ENCODE data around the gene ELMO1. TPM values are rescaled to one million over a fixed set of nuclear protein-coding genes. Genes with fewer than 3 reads are reported as not detected.

The ELMO1 gene
- total RNA-seq, 2 donors from 2014 or later: 160 to 169 TPM

DNA sequence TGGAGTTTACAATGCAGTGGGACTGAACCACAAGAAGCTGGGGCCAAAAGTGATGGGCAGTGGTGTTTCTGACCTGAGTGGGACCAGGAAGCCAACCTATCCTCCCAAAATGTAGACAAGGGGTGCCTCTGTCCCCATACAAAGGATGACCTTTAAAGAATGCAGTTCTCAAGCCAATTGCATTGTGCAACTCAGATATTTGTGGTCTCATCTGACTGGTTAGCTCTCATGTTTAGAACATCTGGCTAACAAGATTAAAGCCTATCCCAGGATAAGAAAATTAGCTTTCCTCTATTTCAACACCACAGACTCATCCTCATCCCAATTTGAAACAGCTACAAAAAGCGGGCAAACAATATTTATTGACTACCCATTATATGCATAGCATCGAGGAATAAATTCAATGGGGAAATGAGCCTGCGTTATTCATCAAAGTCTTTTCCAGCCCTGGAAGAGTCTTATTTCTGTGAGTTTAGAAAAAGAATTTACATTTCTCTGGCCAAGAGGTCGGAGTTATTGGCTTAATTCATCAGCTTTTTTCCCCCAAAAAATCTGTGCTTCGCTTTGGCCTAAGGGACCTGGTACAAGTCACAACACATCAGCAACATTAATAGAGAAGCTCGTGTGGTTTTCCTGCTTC is 26.7 kb downstream of the ELMO1 start:
- H3K9me3 ChIP-seq (ENCODE audit: control insufficient read depth, low read length, poor library complexity, severe bottlenecking): no peaks in the 10 kb centered on the region
- Mint-ChIP-seq H3K36me3 (ENCODE audit: low read depth) (peaks cover 2% of the 10 kb centered on the region), H3K27me3 (no peaks in the 10 kb centered on the region), H3K4me3 (no peak overlapping the region), H3K27ac (peak overlapping the region; percentile 91), H3K4me1 (peaks cover 35% of the 10 kb centered on the region)
- no peak for ATAC-seq
- DNase-seq: no peak

DNA sequence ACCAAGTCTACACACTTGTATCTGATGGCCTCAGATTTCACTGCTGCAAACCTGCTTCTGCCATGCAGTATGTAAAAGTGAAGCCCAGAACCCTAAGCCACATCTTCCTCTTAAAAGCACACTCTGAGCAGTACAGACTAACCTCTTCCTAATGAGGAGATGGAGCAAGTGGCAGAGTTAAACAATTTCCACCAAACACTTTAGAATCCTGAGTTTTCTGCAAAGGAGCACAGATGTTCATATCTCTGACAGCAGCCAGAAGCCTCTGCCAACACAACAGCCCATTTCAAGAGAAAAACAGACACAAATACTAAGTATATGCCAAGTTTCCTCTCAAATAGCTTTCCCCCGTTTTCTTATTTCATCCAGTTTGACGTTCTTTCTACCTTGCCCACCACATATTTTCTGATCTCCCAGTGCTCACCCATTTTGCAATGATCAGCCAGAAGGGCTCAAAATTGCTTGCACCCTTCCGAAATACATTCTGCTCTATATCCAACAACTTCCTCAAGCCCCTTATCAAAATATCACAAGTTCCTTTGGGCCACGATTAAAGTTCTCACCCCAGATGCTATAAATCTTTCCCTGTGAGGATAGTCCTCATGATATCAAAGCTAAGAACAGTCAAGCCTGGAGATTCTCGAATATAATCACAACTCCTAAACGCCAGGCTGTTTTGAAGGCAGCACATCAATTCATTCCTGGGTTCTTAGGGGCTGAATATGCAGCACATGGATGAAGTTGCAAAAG is 27.5 kb downstream of the ELMO1 start:
- Mint-ChIP-seq H3K27me3 (no peaks in the 10 kb centered on the region), H3K36me3 (ENCODE audit: low read depth) (peaks cover 2% of the 10 kb centered on the region), H3K4me1 (peaks cover 34% of the 10 kb centered on the region), H3K4me3 (no peak overlapping the region), H3K27ac (peak overlapping the region; percentile 91)
- DNase-seq (no peak), ATAC-seq (no peak)
- H3K9me3 ChIP-seq (ENCODE audit: control insufficient read depth, low read length, poor library complexity, severe bottlenecking): no peaks in the 10 kb centered on the region

DNA sequence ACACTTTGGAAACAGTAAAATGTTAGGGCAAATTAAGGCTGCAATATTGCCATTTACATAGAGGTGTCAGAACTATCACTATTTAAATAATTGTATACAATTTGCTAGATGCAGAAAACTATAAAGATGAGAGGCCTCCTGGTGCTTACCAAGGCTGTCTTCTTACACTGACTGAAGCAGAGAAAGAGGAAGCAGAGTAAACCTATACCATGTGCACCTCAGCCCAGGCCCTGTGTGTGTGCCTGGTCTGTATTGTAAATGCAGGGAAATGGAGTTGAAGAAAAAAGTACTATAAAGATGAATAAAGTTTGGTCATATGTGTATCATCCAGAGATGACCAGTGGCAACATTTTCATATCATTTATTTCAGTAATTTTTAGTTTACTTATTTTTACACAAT is 29.2 kb downstream of the ELMO1 start:
- H3K27ac Mint-ChIP-seq: peak overlapping the region; percentile 72
- DNase-seq (no peak), ATAC-seq (no peak)
- no peaks in the 10 kb centered on the region for H3K27me3 Mint-ChIP-seq
- H3K4me1 Mint-ChIP-seq: peaks cover 34% of the 10 kb centered on the region
- no peaks in the 10 kb centered on the region for H3K9me3 ChIP-seq (ENCODE audit: control insufficient read depth, low read length, poor library complexity, severe bottlenecking)
- peak overlapping the region; percentile 28 for H3K4me3 Mint-ChIP-seq
- H3K36me3 Mint-ChIP-seq (ENCODE audit: low read depth): peaks cover 2% of the 10 kb centered on the region

DNA sequence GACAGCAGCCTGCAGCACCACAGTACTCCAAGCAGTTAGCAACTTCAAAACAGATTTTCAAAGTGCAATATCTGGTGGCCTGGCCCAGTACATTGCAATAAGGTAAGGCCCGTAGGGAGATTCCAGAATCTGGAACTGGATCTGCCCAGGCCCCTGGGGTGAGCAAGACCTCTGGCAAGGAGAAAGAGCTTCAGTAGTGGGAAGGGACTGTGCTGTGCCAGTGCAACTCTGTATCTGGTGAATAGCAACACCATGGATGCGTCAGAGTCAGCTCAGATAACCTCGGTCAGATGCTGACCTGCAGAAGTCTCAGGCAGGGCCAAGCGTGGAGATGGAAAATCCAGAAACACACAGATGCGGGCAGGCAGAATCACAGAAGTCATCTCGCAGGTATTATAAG is 30.3 kb downstream of the ELMO1 start:
- H3K36me3 Mint-ChIP-seq (ENCODE audit: low read depth): peaks cover 2% of the 10 kb centered on the region

DNA sequence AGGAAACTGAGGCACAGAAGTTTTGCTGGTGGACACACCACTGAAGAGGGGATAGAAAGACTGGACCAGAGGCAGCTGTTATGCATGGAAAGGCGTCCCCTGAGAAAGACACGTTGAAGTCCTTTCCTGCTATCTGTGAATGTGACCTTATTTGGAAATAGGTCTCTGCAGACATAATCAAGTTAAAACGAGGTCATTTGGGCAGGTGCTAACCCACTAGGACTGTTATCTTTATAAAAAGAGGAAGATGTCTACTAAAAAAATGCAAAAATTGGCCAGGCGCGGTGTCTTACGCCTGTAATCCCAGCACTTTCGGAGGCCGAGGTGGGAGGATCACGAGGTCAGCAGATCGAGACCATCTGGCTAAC is 31.6 kb downstream of the ELMO1 start:
- ATAC-seq (peak; percentile 48), DNase-seq (no peak)
- peaks cover 2% of the 10 kb centered on the region for H3K36me3 Mint-ChIP-seq (ENCODE audit: low read depth)
- no peaks in the 10 kb centered on the region for H3K9me3 ChIP-seq (ENCODE audit: control insufficient read depth, low read length, poor library complexity, severe bottlenecking)
- no peaks in the 10 kb centered on the region for H3K27me3 Mint-ChIP-seq
- H3K4me3 Mint-ChIP-seq: peak overlapping the region; percentile 58
- H3K4me1 Mint-ChIP-seq: peaks cover 33% of the 10 kb centered on the region
- peak overlapping the region; percentile 46 for H3K27ac Mint-ChIP-seq

More for the DNA sequence above, 30.3 kb downstream of the ELMO1 start:
- H3K4me1 Mint-ChIP-seq: peaks cover 31% of the 10 kb centered on the region
- DNase-seq: no peak
- peak overlapping the region; percentile 72 for H3K27ac Mint-ChIP-seq
- no peaks in the 10 kb centered on the region for H3K27me3 Mint-ChIP-seq
- ATAC-seq: peak; percentile 20
- peak overlapping the region; percentile 47 for H3K4me3 Mint-ChIP-seq
- H3K9me3 ChIP-seq (ENCODE audit: control insufficient read depth, low read length, poor library complexity, severe bottlenecking): no peaks in the 10 kb centered on the region

DNA sequence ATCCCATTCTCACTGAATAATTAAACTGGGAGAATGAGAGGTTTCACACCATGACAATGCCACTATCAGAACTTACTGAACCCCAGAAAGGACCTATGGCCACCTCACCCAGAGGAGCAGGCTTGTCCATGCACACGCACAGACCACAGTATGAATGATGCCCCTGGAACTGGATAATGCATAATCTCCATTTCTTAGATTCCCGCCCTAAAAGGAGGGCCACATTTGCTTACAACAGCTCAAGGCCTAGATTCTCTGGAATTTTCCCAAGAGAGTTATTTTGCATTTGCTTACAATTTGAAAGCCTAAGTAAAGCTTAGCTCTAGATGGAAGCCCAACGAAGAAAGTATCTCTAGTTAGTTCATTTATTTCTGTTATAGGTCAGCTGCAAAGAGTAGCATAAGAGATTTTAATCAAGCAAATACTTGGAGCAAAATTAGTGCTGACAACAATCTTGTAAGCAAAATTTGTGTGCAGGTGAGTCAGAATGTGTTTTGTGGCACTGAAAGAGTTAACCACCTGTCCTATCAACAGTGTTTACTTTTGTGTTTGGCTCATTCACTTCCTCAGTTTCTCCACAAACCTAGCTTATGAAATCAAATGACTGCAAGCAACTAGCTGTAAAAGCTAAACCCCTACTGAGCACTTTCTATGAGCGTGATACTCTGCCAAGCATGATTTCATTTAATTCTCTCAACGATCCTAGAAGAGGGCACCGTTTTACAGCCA is 32.1 kb downstream of the ELMO1 start:
- Mint-ChIP-seq H3K27ac (peak overlapping the region; percentile 46), H3K4me1 (peaks cover 37% of the 10 kb centered on the region), H3K36me3 (ENCODE audit: low read depth) (peaks cover 4% of the 10 kb centered on the region), H3K4me3 (peak overlapping the region; percentile 58), H3K27me3 (no peaks in the 10 kb centered on the region)
- DNase-seq (no peak), ATAC-seq (peak; percentile 38)
- H3K9me3 ChIP-seq (ENCODE audit: control insufficient read depth, low read length, poor library complexity, severe bottlenecking): no peaks in the 10 kb centered on the region

DNA sequence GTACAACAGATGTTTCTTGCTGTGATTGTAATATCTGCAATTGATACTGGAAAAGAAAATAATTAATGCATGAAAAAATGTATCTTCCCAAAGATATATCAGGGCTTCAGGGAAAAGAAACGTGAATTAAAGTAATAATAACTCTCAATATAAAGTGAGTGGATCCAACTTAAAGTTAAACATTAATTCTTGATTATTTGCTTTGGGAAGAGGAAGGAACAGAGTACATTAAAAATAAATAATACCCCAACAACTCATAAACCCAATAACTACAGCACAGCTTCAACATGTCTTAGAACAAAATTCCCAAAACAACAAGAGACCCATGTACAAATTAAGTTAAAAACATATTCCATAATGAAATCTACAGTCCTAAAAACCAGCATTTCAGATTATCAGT is 33.0 kb downstream of the ELMO1 start:
- Mint-ChIP-seq H3K27me3 (no peaks in the 10 kb centered on the region), H3K4me1 (peaks cover 36% of the 10 kb centered on the region), H3K4me3 (no peak overlapping the region), H3K36me3 (ENCODE audit: low read depth) (peaks cover 4% of the 10 kb centered on the region), H3K27ac (no peak overlapping the region)
- no peaks in the 10 kb centered on the region for H3K9me3 ChIP-seq (ENCODE audit: control insufficient read depth, low read length, poor library complexity, severe bottlenecking)
- DNase-seq: no peak
- no peak for ATAC-seq

DNA sequence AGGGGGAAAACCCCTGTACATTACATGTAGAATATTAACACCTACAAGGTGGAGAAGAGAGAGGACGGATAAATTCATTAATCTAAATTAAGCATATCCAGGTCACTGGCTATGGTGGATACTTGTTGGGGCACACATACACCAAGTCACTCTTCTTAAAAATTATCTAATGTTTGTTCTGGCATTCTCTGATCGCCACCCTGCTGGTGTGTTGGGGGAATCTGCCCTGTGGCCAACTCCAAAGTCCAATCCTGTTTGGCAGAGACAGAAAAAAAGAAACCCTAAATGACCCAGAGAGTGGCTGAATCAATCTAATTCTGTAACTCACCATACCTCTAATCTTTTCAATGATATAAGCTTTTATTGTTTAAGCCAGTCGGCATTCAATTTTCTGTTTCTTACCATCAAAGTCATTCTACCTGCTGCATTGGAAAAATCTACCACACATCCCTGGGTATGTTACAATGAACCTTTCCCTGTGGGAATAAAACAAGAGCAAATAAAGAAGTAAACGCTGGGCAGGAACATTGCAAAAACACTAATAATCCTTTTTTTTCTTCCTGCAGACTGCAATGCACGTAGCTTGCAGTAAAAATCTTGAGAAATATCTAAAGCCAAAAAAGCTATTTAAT is 34.2 kb downstream of the ELMO1 start:
- Mint-ChIP-seq H3K27ac (no peak overlapping the region), H3K4me1 (peaks cover 43% of the 10 kb centered on the region), H3K27me3 (no peaks in the 10 kb centered on the region), H3K36me3 (ENCODE audit: low read depth) (peaks cover 4% of the 10 kb centered on the region), H3K4me3 (no peak overlapping the region)
- no peak for DNase-seq
- ATAC-seq: no peak
- no peaks in the 10 kb centered on the region for H3K9me3 ChIP-seq (ENCODE audit: control insufficient read depth, low read length, poor library complexity, severe bottlenecking)

DNA sequence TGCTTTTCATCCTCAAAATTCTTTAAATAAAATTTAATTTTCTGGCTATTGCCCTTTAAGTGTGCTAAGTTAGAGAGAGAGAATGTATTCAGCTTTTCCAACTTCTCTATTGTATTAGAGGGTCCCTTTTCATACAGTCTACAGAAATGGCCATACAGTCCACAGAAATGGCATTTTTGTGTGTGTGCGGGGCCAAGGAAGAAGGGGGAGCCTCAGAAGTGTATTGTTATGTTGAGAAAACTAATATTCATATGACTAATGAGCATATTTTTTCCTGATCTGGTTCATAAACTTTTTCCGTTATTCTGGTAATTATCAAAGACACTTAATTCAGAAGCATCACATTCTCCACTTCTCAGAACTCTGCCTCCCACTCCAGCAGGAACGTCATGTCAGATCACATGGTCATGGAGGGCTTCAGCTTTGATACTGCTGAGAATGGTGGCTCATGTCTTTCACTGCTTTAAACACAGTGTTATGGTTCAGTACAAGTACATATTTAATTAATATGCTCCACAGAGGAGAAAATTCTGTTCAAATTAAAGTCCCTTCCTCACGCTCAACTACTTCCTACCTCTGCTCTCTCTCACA is 37.1 kb downstream of the ELMO1 start:
- H3K4me3 Mint-ChIP-seq: peak overlapping the region; percentile 72

DNA sequence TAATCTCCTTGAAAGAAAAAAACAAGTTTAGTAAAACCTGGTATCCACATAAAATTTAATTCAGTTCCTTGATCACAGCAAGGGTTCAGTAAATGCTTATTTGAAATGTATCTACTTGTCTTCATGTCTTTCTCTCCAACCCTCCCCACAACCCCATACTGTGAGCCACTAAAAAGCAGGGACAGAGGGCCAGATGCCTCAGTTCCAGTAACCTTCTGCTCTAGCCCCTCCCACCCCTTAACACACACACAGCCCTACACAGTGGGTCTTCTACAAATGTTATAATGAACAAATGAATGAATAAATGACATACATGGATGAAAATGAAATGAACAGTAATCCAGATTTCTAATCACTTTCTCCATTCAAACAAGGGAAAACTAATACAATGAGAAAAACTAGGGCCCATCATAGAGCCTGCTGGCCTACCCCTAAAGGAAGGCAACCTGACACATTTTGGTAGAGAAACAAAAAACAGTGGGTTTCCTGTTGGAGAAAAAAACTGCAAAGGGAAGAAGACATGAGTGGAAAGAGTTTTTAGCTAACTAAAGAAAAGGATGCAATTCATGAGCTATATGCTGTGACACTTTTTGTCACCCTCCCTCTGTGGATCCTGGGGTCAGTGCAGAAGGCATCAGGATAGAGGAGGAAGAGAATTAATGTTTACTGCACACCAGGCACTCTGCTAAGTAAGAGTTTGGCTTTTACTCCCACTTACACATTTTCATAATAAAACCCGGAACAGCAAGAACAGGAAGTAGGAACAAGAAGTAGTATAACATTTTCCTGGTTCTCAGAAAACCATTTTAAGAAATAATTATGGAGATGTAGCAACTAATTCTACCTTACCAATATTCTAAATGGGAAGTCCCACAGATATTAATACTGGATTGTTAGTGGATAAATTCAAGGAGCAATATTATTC is 38.1 kb downstream of the ELMO1 start:
- H3K4me1 Mint-ChIP-seq: peaks cover 43% of the 10 kb centered on the region
- H3K27me3 Mint-ChIP-seq: no peaks in the 10 kb centered on the region
- H3K27ac Mint-ChIP-seq: peak overlapping the region; percentile 95
- H3K9me3 ChIP-seq (ENCODE audit: control insufficient read depth, low read length, poor library complexity, severe bottlenecking): no peaks in the 10 kb centered on the region
- H3K4me3 Mint-ChIP-seq: peak overlapping the region; percentile 72
- ATAC-seq: no peak
- peaks cover 2% of the 10 kb centered on the region for H3K36me3 Mint-ChIP-seq (ENCODE audit: low read depth)
- no peak for DNase-seq

More for the DNA sequence above, 37.1 kb downstream of the ELMO1 start:
- Mint-ChIP-seq H3K36me3 (ENCODE audit: low read depth) (peaks cover 2% of the 10 kb centered on the region), H3K27me3 (no peaks in the 10 kb centered on the region), H3K4me1 (peaks cover 41% of the 10 kb centered on the region), H3K27ac (peak overlapping the region; percentile 95)
- DNase-seq (no peak), ATAC-seq (peak; percentile 36)
- no peaks in the 10 kb centered on the region for H3K9me3 ChIP-seq (ENCODE audit: control insufficient read depth, low read length, poor library complexity, severe bottlenecking)

DNA sequence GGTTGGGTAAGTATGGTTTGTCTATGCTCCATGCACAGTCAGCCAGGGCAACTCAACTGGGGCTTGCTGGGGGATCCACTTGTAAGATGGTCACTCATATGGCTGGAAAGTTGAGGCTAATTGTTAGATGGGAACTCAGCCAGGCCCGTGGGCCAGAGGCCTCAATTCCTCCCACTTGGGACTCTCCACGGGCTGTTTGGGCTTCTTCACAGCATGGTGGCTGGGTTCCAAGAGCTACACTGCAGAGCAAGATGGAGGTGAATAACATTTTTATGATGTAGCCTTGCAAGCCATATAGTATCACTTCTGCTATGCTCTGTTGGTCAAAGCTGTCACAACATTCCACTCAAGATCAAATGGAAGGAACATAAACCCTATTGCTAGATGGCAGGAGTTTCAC is 39.2 kb downstream of the ELMO1 start:
- H3K4me1 Mint-ChIP-seq: peaks cover 46% of the 10 kb centered on the region
- H3K36me3 Mint-ChIP-seq (ENCODE audit: low read depth): peaks cover 2% of the 10 kb centered on the region
- H3K9me3 ChIP-seq (ENCODE audit: control insufficient read depth, low read length, poor library complexity, severe bottlenecking): no peaks in the 10 kb centered on the region
- H3K27ac Mint-ChIP-seq: peak overlapping the region; percentile 95
- peak overlapping the region; percentile 92 for H3K4me3 Mint-ChIP-seq
- no peak for DNase-seq
- H3K27me3 Mint-ChIP-seq: no peaks in the 10 kb centered on the region
- ATAC-seq: no peak

Measured in T-helper 17 cell (primary cell).